ENCODE results near the gene COL5A2.

GRCh38 chr2:189214484-189214883 is 34.9 kb upstream of the COL5A2 start:
- TF ChIP-seq EZH2 (IDR thresholded peaks at IDR 0.05; ENCODE audit: insufficient read depth, poor library complexity, severe bottlenecking) (no peak), EZH2phosphoT487 (IDR thresholded peaks at IDR 0.05; ENCODE audit: insufficient read depth, low read depth) (no peak)
